NOMO-1 (cell line): ENCODE data around the gene TAP2.

Experiments
- DNase-seq, 2 experiments: peaks; one replicate each; lab custom pipeline; 2025; ENCODE audit not compliant: unreplicated experiment in 2 of 2; lab: John Stamatoyannopoulos, UW

The TAP2 gene

DNA sequence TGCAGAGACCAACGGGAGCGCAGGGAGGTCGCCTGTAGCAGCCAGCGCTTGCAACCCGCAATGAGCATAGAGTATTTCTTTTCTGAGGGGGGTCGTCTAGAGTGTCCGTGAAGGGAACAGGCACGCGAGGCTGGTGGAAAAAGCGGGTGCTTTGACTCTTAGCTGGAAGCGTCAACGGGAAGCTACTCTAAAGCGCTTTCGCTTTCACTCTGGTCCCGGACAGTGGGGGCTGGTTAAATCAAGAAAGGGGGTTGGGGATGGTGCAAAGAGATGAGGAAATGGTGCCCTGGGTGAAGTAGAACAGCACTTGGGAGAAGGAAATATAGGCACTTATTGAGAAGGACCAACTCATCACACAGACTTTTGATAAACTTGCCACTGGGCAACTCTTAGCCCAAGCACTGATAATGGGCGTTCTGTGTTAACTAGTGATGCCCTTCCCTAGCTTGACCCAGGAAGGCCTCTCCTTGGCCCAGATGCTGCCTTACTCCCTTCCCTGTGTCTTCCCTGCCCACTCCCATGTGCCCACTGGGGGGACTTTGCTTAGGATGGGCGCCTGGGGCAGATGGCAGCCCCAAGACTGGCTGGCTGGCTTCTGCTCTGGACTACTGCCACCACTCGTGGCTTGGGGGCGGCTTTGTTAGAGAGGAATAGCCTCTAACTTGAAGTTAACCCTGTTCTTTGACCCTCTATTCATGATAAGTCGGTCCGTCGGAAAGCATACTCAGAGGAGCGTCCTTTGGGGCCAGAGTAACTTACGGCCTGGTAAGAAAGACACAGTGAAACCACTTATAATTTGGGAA, 16.0 kb upstream of the TAP2 start:
- DNase-seq: peak in 1 of 2 experiments; percentile 59

DNA sequence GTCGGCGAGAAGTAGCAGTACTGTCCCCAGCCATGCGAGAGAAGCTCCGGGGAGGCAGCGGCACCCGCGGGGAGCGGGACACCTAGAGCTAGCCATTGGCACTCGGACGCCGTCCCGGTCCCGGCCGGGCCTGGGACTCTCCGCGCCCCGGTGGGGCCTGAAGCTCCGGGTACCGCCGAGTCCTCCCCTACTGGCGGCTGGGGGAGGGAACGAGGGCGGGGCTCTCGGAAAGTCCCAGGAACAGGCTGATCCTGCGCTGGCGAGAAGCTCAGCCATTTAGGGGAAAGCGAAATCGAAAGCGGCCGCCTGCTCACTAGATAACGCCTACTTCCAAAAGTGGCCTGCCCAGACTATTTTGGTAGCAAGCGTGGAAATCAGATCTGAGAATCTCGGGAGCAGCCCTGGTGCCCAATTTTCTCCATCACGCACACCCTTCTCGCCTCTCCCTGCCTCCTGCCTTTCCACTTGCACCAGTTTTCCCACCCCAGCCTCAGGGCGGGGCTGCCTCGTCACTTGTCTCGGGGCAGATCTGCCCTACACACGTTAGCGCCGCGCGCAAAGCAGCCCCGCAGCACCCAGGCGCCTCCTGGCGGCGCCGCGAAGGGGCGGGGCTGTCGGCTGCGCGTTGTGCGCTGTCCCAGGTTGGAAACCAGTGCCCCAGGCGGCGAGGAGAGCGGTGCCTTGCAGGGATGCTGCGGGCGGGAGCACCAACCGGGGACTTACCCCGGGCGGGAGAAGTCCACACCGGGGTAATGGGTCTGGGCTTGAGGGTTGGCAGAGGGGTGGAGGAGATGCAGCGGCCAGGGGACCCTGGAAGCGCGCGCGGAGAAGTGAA, 15.2 kb upstream of the TAP2 start, which contains the start of the genes PSMB9 and TAP1:
Gene PSMB9, plus strand, starts transcription at position 652 of the 835 bp plus-strand sequence. Its CDS starts 38 bp downstream, at position 690.
Gene TAP1, minus strand, starts transcription at position 164 of the 835 bp plus-strand sequence. Its CDS starts 68 bp downstream, at position 96.
- DNase-seq: peak; percentile 89 to 94

DNA sequence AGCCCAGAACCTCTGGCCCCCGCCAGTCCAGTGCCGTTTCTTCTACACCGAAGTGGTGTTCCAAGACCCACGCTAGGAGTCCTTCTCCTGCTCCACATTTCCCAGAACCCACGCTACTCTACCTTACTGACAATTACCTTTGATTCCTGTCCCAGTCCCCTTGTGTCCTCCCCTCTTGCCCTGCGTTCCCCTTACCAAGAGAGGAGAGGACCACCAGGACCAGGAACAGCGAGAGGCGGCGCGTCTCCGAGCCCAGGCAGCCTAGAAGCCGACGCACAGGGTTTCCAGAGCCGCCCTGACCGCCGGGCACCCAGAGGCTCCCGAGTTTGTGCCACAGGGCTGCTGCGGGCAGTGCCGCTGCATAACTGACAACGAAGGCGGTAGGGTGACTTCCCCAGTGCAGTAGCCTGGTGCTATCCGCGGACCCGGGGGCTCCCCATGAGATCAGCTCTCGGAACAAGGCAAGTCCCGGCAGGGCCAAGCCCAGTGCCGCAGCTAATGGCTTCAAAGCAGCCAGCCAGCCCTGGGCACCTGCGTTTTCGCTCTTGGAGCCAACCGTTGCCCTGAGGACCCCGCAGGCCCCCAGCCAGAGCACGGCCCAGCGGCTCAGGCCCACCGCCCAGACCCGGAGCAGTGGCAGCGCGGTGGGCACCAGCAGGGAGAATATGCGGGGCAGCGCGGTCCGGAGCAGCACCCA, 14.5 kb upstream of the TAP2 start:
- DNase-seq: peak; percentile 33 to 41

DNA sequence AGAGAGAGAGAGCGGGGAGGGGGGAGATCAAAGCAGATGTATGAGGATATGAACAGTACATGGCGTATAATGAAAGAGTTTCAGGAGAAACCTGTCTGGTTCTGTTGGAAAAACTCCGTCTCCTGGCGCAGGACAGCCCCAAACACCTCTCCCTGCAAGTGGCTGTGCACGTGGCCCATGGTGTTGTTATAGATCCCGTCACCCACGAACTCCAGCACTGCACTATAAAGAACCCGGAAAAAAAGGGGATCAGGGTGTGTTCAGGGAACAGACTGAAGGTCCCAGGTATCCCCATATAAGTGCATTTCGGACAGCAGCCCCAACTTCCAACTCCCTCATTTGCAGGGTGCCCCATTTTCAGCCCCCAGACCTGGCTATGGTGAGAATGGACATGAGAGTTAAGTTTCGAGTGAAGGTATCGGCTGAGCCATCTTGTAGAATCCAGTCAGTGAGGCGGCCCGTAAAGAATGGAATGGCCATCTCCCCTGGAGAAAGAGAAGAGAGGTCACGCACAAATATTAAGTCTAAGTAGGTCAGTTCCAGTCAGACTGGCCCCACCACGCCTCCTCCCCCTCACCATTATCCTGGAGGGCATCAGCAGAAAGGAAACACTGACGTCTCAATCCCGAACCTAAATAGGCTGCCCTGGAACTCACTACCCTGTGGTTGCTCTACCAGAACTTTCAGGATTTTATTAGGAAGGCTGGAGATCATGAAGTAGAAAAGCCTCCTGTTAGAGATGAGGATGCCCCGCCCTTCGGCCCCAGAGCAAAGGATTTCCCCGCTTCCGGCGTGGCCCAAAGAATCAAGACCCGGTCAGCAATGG, 13.7 kb upstream of the TAP2 start:
- no peak for DNase-seq

DNA sequence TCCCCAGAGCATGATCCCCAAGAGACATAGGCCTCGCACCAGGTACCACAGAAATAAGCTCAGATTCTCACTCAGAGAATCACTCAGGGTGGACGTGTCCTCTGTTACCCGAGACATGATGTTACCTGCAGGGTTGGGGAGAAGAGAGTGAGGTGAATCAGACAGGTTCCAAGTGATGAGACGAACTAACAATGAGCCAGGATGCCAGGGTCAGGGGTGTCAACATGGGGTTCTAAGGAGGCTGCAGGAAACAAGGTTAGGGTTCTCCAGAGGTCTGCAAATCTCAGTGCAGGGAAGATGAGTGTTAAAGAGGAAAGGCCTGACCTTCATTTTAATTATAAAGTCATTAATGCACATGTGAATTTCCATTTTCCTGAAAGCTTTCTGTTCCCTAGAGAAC, 12.5 kb upstream of the TAP2 start:
- no peak for DNase-seq

DNA sequence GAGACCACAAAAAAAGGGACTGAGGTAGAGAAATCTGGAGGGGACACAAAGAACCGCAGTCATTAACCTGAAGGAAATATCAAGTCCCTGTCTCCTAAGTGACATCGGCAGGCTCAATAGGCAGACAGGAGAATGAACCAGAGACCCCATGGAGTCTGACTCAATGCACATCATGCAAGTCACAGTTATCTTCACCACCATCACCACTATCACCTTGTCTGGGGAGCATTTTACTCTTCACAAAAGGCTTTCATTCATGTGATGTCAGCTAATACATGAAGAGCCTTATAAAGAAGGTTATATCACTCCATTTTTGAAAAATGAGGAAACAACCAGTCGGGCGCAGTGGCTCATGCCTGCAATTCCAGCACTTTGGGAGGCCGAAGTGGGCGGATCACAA, 10.6 kb upstream of the TAP2 start:
- DNase-seq: no peak

DNA sequence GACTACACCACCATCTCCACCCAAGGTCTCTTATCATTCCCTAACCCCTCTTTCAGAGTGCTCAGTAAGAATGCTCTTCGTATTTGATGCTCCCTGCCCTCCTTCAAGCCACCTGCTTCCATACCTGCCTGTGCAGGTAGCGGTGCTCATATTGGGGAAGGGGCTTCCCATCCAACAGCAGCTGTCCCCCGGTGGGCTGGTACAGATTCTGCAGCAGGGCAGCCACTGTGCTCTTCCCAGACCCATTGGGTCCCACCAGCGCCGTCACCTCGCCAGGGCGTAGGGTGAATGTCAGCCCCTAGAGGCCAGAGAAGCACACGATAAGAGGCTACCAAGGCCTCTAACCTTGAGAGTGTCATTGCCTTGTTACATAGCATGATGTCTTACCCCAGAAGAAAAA, 9.3 kb upstream of the TAP2 start:
- DNase-seq: no peak

DNA sequence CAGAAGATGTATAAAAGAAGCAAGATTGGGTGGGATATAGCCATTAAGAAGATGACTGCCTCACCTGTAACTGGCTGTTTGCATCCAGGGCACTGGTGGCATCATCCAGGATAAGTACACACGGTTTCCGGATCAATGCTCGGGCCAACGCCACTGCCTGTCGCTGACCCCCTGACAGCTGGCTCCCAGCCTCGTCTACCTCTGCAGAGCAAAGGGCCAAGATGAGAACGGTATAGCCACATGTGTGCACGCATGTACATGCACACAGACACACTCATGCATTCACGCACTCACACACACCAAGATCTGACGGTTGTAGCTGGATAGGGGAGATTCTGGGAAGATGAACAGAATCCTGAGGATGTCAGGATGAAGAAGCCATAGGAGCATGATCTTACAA, 8.5 kb upstream of the TAP2 start:
- no peak for DNase-seq

DNA sequence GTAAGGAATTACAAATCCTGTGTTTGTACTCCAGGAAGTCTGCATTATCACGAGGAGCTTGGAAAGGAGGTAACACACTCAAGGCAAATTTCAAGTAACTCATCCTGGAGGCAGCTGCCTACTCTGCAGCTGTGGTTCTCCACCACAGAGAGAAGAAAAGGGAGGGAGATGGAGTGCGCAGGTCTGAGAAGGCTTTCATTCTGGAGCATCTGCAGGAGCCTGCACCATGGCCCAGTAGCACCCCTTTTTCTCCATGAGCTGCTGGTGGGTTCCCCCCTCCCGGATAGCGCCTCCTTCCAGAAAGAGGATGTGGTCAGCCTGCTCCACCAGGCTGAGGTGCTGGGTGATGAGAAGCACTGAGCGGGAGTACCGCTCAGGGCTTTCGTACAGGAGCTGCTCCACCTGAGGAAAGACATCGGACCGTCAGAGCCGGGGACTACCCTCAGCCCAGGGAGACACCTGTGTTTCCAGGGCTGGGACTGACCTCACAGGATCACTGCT, 6.9 kb upstream of the TAP2 start:
- peak in 1 of 2 experiments; percentile 24 for DNase-seq

DNA sequence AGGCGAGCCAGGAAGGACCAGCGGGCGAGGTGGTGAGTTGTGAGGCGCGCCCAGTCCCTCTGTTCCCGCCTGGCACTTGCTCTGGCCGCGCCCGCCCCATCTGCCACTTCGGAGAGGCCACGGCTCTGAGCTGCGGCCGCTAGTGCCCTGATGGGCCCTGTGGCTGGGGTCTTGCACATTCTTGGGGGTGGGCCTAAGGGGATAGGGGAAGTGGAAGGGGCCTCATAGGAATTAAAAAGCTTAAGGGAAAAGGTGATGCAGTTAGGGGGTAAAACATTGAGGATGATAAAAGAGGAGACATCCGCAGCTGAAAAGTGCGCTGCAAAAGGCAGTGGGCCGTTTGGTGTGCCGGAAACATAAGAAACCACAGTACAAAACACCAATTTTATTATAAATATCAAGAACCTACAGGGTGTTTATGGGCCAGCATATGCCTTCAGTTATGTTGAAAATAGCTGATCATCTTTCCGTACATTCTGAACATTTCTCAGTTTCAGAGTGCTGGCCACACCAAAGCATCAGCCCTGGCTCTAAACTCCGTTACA, 6.4 kb upstream of the TAP2 start:
- DNase-seq: no peak

DNA sequence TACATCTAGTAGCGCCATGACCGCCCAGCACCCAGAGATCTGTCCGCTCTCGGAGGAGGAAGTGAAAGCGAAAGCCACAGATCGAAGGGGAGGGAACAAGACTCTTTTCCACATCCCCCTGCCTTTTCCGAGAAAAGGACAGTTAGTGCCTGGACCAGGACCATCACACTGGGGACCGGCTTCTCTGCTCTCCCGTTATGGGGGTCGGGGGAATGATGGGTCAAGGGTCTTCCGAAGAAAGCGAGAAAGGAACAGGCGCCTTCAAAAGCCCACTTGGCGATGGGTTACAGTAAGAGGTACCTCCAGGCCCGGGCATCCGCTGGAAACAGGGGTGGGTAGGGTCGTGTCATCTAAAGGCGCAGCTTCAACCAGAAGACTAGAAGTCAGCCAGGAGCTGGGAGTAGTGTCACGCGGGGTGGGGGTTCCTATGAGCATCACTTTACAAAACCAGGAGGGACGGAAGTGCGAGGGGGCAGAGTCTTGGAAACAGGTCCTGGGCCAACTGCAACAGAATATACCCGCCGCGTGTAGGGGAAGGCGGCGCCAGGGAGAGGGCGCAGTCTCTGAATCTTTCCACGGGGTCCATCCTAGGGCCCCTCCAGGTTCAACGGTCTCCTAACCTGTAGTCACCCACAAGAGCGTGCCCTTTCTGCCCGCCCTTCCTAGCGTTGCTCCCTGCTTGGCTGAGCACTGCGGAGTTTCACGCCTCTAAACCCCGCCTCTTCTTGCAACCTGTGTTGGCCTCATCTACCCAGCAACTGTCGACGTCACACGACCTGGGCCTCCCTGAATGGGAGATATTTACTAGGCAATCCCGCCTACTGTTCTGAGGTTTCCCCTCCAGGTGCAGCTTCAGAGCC, 5.7 kb upstream of the TAP2 start, which contains the start of gene PSMB8:
Gene PSMB8, minus strand, starts transcription at position 69 of the 860 bp plus-strand sequence. Its CDS starts 51 bp downstream, at position 18.
- DNase-seq: peak; percentile 95 to 97

DNA sequence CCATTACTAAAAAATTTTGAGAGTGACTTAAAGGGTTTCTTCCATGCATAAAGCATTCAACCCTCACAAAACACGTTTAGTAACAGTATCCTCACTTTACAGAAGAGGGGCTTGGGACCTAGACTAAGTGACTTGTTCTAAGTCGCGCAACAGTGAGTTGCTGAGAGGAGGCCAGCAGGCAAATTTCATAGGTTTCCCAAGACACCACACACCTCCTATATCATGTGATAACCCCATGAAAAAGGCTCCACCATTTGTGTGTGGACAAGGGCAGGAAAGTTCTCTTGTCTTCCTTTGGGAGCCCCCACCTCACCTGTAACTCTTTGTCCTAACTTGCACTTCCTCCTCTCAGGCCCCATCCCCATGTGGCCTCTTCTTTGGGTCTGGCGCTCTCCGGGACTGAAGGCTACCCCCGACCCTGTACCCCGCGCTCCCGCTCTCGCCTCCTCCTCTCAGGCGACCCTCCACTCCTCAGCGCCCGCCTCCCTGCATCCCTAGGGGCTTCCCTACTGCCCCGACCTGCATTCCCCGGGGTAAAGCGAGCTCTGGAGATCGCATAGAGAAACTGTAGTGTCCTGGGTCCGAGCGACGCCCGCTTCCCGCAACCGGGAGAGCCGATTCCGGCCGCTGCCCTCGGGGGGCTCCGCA, 4.9 kb upstream of the TAP2 start:
- DNase-seq: peak in 1 of 2 experiments; percentile 40

DNA sequence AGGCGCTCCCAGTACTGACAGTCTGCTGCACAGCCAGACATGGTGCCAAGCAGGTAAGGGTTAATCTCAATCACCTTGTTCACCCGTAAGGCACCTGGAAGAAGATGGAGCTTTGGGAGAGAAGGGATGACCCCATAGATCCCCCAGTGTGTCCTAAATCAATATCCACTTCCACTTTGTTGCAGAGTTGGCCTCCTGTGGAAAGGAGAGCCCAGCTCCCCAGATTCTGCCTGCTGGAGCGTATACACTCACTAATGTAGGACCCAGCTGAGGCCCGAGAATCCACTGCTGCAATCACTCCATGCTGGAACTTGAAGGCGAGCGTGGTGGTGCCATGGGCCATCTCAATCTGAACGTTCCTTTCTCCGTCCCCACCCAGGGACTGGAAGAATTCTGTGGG, 4.2 kb upstream of the TAP2 start:
- no peak for DNase-seq

DNA sequence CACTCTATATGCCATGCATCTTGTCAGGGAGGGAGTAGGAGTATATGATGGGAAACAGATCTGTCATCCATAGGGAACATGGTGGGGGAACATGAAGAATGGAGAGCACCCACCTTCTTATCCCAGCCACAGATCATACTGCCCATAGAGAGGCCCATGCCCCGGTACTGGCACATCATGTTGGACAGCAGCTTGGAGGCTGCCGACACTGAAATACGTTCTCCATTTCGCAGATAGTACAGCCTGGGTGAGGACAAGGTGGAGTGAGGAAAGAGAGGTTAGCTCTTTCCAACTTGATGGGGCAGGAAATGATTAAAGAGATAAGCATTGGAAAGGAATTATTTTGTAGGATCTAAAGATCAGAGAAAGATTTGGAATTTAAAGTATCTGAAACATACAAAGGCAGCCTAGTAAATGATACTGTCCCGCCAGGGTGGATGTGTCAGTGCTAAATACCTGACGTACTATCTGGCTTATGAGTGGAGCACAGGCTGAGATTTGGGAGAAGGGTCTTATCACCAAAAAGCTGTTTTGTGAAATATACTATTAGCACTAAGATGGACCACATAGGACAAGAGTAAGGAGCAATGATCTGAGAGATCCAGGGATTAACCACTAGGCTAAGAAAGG, 3.6 kb upstream of the TAP2 start:
- DNase-seq: no peak

DNA sequence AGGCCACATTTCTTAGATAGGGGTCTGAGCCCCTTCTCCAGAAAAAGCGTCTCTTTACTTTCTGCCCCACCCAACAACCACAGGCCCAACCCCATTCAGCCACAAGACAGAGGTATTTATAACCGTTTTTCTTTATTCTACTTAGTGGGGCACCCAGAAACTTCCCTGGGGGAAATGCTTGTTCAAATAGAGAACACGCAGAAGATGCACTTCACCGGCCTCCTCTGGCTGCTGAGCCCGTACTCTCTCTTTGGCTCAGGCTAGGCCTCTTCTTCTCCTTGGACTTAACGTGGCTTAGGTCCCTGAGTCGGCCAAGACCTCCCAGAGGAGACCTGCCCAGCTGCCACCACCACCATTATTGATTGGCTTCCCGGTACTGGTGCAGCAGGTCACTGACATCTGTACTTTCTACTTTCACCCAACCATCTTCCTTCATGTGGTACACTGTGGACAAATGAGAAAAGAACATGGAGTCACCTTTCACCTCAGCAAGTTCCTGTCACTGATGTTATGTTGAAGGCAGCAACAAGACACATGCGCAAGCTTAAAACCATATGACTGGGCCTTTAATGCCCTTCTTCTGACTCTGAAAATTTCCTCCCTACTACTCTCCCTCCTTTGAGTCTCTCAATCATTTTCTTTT, 2.2 kb upstream of the TAP2 start:
- no peak for DNase-seq

DNA sequence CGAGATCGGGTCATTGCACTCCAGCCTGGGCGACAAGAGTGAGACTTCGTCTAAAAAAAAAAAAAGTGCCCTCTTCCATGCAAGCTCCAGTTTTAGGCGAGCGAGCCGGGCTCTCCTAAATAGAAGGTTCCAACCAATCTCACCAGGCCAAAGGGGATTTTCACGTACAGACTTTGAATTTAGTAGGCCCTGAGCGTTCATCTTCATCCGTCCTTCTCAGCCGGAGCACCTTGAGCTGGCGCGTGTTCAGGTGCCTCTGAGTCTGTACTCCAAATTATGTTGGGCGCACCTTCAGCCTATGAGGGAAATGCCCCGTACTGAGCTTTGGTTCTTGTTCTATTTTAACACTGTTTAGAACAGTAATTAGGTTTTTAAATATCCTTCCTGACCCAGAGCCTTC, 817 bp upstream of the TAP2 start:
- DNase-seq: no peak

DNA sequence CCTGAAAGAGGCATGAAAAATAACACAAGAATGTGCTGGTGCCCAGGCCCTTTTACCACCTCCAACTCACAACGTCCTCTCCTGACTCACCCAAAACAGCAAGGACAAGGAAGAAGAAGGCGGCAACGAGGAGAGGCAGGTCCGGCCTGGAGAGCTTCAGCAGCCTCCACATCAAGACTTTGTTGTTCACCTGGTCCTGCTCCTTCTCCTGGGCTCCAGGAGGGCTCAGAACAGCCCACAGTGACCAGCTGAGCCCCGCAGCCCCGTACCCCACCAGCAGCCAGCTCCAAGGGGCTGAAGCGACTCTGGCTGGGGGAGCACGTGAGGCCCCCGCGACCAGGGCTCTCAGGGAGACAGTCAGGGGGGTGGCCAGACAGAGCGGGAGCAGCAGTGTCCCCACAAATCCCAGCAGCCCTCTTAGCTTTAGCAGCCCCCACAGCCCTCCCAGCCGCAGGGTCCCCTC, 857 bp downstream of the TAP2 start:
- no peak for DNase-seq
